ENCODE measurements around the gene RRP7A. TPM values are rescaled to one million over a fixed set of nuclear protein-coding genes. Genes with fewer than 3 reads are reported as not detected.
"Not testable (repeated sequence)": the region's sequence is repeated elsewhere in the genome, so short reads cannot be mapped to it uniquely, and the experiment has no call there.

The RRP7A gene, protein sequence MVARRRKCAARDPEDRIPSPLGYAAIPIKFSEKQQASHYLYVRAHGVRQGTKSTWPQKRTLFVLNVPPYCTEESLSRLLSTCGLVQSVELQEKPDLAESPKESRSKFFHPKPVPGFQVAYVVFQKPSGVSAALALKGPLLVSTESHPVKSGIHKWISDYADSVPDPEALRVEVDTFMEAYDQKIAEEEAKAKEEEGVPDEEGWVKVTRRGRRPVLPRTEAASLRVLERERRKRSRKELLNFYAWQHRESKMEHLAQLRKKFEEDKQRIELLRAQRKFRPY
- 72.2 and 75.2 TPM in 2 replicates for total RNA-seq (2022)
- Bru-seq, nascent RNA: percentile 82 among the genes with signal in this experiment
- BruChase-seq, experiment 1, labeled RNA remaining after a 2-hour chase: percentile 88 among the genes with signal in this experiment
- BruChase-seq, experiment 2, labeled RNA remaining after a 6-hour chase: percentile 90 among the genes with signal in this experiment
- long read RNA-seq, transcript RRP7A-201 (7 exons, 3,801 nt): major isoform, 285 of 315 reads
- long read RNA-seq, partial matches to known transcripts: 5 of 315 reads
- long read RNA-seq, other reads (novel, unspliced or antisense): 25 of 315 reads

GRCh38 chr22:42519525-42520401, at the start of gene RRP7A:
TSS of gene RRP7A (minus strand) at chr22:42519796. CDS start at chr22:42519786, 10 bp downstream.
- H3K4me1 Mint-ChIP-seq (ENCODE audit: low read depth, unreplicated experiment): peaks cover 17% of the 10 kb centered on the region
- intact Hi-C loops (cut with micrococcal nuclease; ENCODE audit: unreplicated experiment): no loop called here
- H3K9me3 Mint-ChIP-seq (ENCODE audit: unreplicated experiment): no peaks in the 10 kb centered on the region
- ChIA-PET CTCF (no interaction called here), POLR2A (no interaction called here)
- no peaks in the 10 kb centered on the region; the same call in 1 of the 2 replicates for H3K36me3 ChIP-seq (ENCODE audit: control insufficient read depth, insufficient read depth, low read length)
- H3K27me3 ChIP-seq (replicated peaks; ENCODE audit: control insufficient read depth, insufficient read depth, low read length): no peaks in the 10 kb centered on the region
- H3K27me3 Mint-ChIP-seq (ENCODE audit: insufficient read depth, unreplicated experiment): no peaks in the 10 kb centered on the region
- TSS peak; percentile 59 for BruUV-seq (replicated peaks)
- peak within 1 kb of the TSS; percentile 62 for H3K4me3 ChIP-seq (ENCODE audit: low read depth, low read length)
- peak; percentile 79 to 85 for DNase-seq
- TF ChIP-seq, protein P1, sequence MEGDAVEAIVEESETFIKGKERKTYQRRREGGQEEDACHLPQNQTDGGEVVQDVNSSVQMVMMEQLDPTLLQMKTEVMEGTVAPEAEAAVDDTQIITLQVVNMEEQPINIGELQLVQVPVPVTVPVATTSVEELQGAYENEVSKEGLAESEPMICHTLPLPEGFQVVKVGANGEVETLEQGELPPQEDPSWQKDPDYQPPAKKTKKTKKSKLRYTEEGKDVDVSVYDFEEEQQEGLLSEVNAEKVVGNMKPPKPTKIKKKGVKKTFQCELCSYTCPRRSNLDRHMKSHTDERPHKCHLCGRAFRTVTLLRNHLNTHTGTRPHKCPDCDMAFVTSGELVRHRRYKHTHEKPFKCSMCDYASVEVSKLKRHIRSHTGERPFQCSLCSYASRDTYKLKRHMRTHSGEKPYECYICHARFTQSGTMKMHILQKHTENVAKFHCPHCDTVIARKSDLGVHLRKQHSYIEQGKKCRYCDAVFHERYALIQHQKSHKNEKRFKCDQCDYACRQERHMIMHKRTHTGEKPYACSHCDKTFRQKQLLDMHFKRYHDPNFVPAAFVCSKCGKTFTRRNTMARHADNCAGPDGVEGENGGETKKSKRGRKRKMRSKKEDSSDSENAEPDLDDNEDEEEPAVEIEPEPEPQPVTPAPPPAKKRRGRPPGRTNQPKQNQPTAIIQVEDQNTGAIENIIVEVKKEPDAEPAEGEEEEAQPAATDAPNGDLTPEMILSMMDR (IDR thresholded peaks at IDR 0.05; ENCODE audit: insufficient read depth in 1 of 2, low read depth in 1 of 2, low read length in 1 of 2, severe bottlenecking in 1 of 2, unreplicated experiment in 1 of 2): no peak
- H3K4me3 Mint-ChIP-seq (ENCODE audit: unreplicated experiment): peak within 1 kb of the TSS; percentile 100
- H3K4me1 ChIP-seq: peaks cover 15% of the 10 kb centered on the region
- H3K27ac Mint-ChIP-seq (ENCODE audit: unreplicated experiment): peak within 1 kb of the TSS; percentile 99
- no peaks in the 10 kb centered on the region for H3K9me3 ChIP-seq
- peaks cover 26% of the 10 kb centered on the region for H3K36me3 Mint-ChIP-seq (ENCODE audit: insufficient read depth, unreplicated experiment)

DNA sequence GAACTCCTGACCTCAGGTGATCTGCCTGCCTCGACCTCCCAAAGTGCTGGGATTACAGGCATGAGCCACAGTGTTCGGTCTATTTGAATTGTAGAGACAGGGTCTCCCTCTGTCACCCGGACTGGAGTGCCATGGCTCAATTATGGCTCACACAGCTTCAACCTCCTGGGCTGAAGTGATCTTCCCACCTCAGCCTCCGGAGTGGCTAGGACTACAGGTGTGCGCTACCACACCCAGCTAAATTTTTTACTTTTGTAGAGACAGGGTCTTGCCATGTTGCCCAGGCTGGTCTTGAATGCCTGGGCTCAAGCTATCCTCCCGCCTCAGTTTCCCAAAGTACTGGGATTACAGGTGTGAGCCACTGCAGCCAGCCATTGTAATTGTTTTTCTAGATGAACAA, 48.4 kb upstream of the RRP7A start:
- POLR2A ChIA-PET: interaction anchor here (0.6 kb wide), 1 partner anchor 53 kb away, joined by 3 read pairs; no protein-coding TSS in a partner anchor
- not testable (repeated sequence) for H3K36me3 ChIP-seq (ENCODE audit: control insufficient read depth, insufficient read depth, low read length)

DNA sequence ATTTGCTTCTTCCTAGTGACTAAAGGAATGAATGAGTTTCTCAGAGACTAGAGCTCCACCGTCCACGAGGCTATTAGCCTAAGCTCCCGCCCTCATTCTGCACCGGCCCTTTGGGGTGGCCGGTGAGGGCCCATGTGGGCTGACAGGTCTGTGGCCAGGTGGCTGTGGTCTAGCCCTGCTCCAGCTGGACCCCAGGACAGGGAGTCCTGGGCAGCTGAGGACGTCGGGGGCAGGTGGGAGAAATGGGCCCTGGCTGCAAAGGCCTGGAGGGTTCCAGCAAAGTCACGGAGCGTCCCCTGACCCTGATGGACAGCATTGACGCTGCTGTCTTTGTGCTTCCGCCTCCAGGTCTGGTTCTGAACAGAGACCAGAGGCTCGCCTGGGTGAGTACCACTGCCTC, 46.4 kb upstream of the RRP7A start:
- Histone ChIP-seq H3K9me3 (no peaks in the 10 kb centered on the region), H3K36me3 (ENCODE audit: control insufficient read depth, insufficient read depth, low read length) (no peaks in the 10 kb centered on the region), H3K4me1 (peaks cover 14% of the 10 kb centered on the region; the same call in 1 of the 2 replicates), H3K4me3 (ENCODE audit: low read depth, low read length) (no peak overlapping the region), H3K27me3 (replicated peaks; ENCODE audit: control insufficient read depth, insufficient read depth, low read length) (no peaks in the 10 kb centered on the region)
- H3K36me3 Mint-ChIP-seq (ENCODE audit: insufficient read depth, unreplicated experiment): peaks cover 28% of the 10 kb centered on the region
- CTCF ChIA-PET: no interaction called here
- intact Hi-C loops (cut with micrococcal nuclease; ENCODE audit: unreplicated experiment): no loop called here
- H3K4me3 Mint-ChIP-seq (ENCODE audit: unreplicated experiment): no peak overlapping the region
- H3K4me1 Mint-ChIP-seq (ENCODE audit: low read depth, unreplicated experiment): peaks cover 12% of the 10 kb centered on the region
- H3K9me3 Mint-ChIP-seq (ENCODE audit: unreplicated experiment): no peaks in the 10 kb centered on the region
- BruUV-seq (replicated peaks): no TSS peak
- POLR2A ChIA-PET: interaction anchor here (1.0 kb wide), 1 partner anchor 48 kb away, joined by 4 read pairs; the partner anchor contains the start of gene POLDIP3
- H3K27me3 Mint-ChIP-seq (ENCODE audit: insufficient read depth, unreplicated experiment): no peaks in the 10 kb centered on the region
- no peak for DNase-seq
- H3K27ac Mint-ChIP-seq (ENCODE audit: unreplicated experiment): no peak overlapping the region
- TF ChIP-seq, protein P1 (IDR thresholded peaks at IDR 0.05; ENCODE audit: insufficient read depth in 1 of 2, low read depth in 1 of 2, low read length in 1 of 2, severe bottlenecking in 1 of 2, unreplicated experiment in 1 of 2): no peak

More for the DNA sequence above, 48.4 kb upstream of the RRP7A start:
- H3K27ac Mint-ChIP-seq (ENCODE audit: unreplicated experiment); H3K4me1 ChIP-seq; intact Hi-C loops (cut with micrococcal nuclease; ENCODE audit: unreplicated experiment); H3K27me3 ChIP-seq (replicated peaks; ENCODE audit: control insufficient read depth, insufficient read depth, low read length); H3K9me3 Mint-ChIP-seq (ENCODE audit: unreplicated experiment); DNase-seq; H3K9me3 ChIP-seq; BruUV-seq (replicated peaks); H3K4me3 ChIP-seq (ENCODE audit: low read depth, low read length); H3K4me3 Mint-ChIP-seq (ENCODE audit: unreplicated experiment); H3K27me3 Mint-ChIP-seq (ENCODE audit: insufficient read depth, unreplicated experiment); H3K4me1 Mint-ChIP-seq (ENCODE audit: low read depth, unreplicated experiment): not testable (repeated sequence)
- H3K36me3 Mint-ChIP-seq (ENCODE audit: insufficient read depth, unreplicated experiment): peaks cover 40% of the 10 kb centered on the region
- CTCF ChIA-PET: interaction anchor here (1.1 kb wide), 1 partner anchor 30 kb away, joined by 10 read pairs; no protein-coding TSS in a partner anchor

Measured in Caco-2 (cell line).